GM21526 (cell line): ENCODE results near the gene IGF2BP1.
"Not testable (repeated sequence)": the region's sequence is repeated elsewhere in the genome, so short reads cannot be mapped to it uniquely, and the experiment has no call there.

Source experiments
- ATAC-seq: cut with Tn5 transposase; IDR thresholded peaks from one replicate; pipeline ENCODE4 v1.9.1; 2021; ENCODE audit warnings: moderate library complexity; ENCODE audit not compliant: unreplicated experiment, low FRiP score

IGF2BP1 gene

GRCh38 chr17:49086316-49086605 is 89.1 kb downstream of the IGF2BP1 start:
- ATAC-seq = no peak

GRCh38 chr17:49086649-49087048 is 89.5 kb downstream of the IGF2BP1 start:
- no peak for ATAC-seq

- no peak for ATAC-seq
Measured at GRCh38 chr17:49089094-49089493, 91.9 kb downstream of the IGF2BP1 start.

GRCh38 chr17:49090878-49091594 is 93.9 kb downstream of the IGF2BP1 start:
- no peak for ATAC-seq

- no peak for ATAC-seq
Measured at GRCh38 chr17:49093131-49093530, 95.9 kb downstream of the IGF2BP1 start.

- ATAC-seq = no peak
Measured at GRCh38 chr17:49100601-49101000, 103.4 kb downstream of the IGF2BP1 start.

- ATAC-seq = no peak
Measured at GRCh38 chr17:49101054-49101534, 103.9 kb downstream of the IGF2BP1 start.

- not testable (repeated sequence) for ATAC-seq
Measured at GRCh38 chr17:49103360-49103759, 106.2 kb downstream of the IGF2BP1 start.

- ATAC-seq = no peak
Measured at GRCh38 chr17:49104511-49105074, 107.4 kb downstream of the IGF2BP1 start.
